GM12878 (cell line): ENCODE data around the gene PIEZO2. TPM values are rescaled to one million over a fixed set of nuclear protein-coding genes. Genes with fewer than 3 reads are reported as not detected.

Source experiments
- ATAC-seq: fragments of 200-7000 bp; cut with Tn5 transposase; 3 replicates; pipeline ENCODE4 v1.9.1; 2020; ENCODE audit warnings: mild to moderate bottlenecking, moderate library complexity
- BruUV-seq: library from RNA; stranded (reverse); fragments of 400-500 nt; replicated peaks from 2 replicates; lab custom pipeline; 2021; lab: Mats Ljungman, UMichigan
- CTCF ChIA-PET: fragments of 300-600 bp; sonication (Branson Sonifier 250); formaldehyde crosslinking; extraction: SDS; loops from one replicate; lab custom pipeline; 2021; ENCODE audit warnings: inconsistent platforms; lab: Yijun Ruan, JAX
- POLR2A ChIA-PET: fragments of 350-600 bp; formaldehyde crosslinking; extraction: SDS; loops from one replicate; lab custom pipeline; 2021; ENCODE audit warnings: inconsistent platforms; lab: Charles Lee
- RAD21 ChIA-PET: fragments of 300-600 bp; sonication (Branson Sonifier 250); formaldehyde crosslinking; loops from one replicate; lab custom pipeline; 2023; ENCODE audit warnings: antibody characterized with exemption; ENCODE audit not compliant: unreplicated experiment; lab: Charles Lee
- SMC1A ChIA-PET: fragments of 300-600 bp; sonication (Branson Sonifier 250); formaldehyde crosslinking; loops from one replicate; lab custom pipeline; 2023; ENCODE audit not compliant: unreplicated experiment, uncharacterized antibody; lab: Charles Lee
- DNase-seq: peaks from one replicate; pipeline ENCODE4 v3.0.0-alpha.2; 2011; ENCODE audit warnings: low read depth, low spot score
- FAIRE-seq: peaks from 3 replicates; lab custom pipeline; 2011; peaks lifted over from hg19 to GRCh38; lab: Jason Lieb, UNC
- H2AFZ ChIP-seq: 2 replicates; pipeline ENCODE4 v1.6.0; 2011; ENCODE audit warnings: low read depth, low read length, control low read depth; ENCODE audit not compliant: control insufficient read depth
- H3K27ac ChIP-seq: 2 replicates; pipeline ENCODE4 v1.5.1; 2011; ENCODE audit warnings: control low read depth; ENCODE audit not compliant: control insufficient read depth, insufficient read depth
- H3K27me3 ChIP-seq, 2 experiments: replicated peaks in 1 of 2; 2 replicates each; pipeline versions ENCODE4 v1.6.0 to v1.6.1; 2011; ENCODE audit warnings: low read length in 1 of 2; ENCODE audit not compliant: control insufficient read depth in 2 of 2, insufficient read depth in 2 of 2
- H3K36me3 ChIP-seq, 2 experiments: 2 replicates each; pipeline ENCODE4 v1.5.1; 2011; ENCODE audit warnings: low read length in 1 of 2; ENCODE audit not compliant: control insufficient read depth in 2 of 2, insufficient read depth in 2 of 2
- H3K4me1 ChIP-seq: 2 replicates; pipeline ENCODE4 v1.6.1; 2011; ENCODE audit warnings: mild to moderate bottlenecking, low read length, moderate library complexity, mixed read lengths; ENCODE audit not compliant: control insufficient read depth, insufficient read depth
- H3K4me2 ChIP-seq: 2 replicates; pipeline ENCODE4 v1.6.0; 2011; ENCODE audit warnings: control low read depth; ENCODE audit not compliant: control insufficient read depth, insufficient read depth
- H3K4me3 ChIP-seq: fragments of 200-600 bp; sonication (generic); 2 replicates; pipeline ENCODE4 v1.5.1; 2016
- H3K79me2 ChIP-seq: 2 replicates; pipeline ENCODE4 v1.6.0; 2011; ENCODE audit warnings: low read length; ENCODE audit not compliant: control insufficient read depth, insufficient read depth
- H3K9ac ChIP-seq: 2 replicates; pipeline ENCODE4 v1.8.0; 2011; ENCODE audit warnings: low read length, control low read depth, mixed read lengths; ENCODE audit not compliant: control insufficient read depth, insufficient read depth
- H3K9me3 ChIP-seq: replicated peaks from 3 replicates; pipeline ENCODE4 v1.5.1; 2011; ENCODE audit warnings: mild to moderate bottlenecking, low read length; ENCODE audit not compliant: control insufficient read depth, insufficient read depth
- H4K20me1 ChIP-seq: 2 replicates; pipeline ENCODE4 v1.6.0; 2011; ENCODE audit not compliant: control insufficient read depth, insufficient read depth
- CBFB ChIP-seq: IDR thresholded peaks from 2 replicates; pipeline ENCODE4 v1.6.1; 2016; ENCODE audit warnings: antibody characterized with exemption, low read depth
- CEBPB ChIP-seq, 2 experiments: fragments of 150-350 bp in 1 of 2; IDR thresholded peaks; 2 replicates each; pipeline ENCODE4 v1.6.1; 2012 to 2014; ENCODE audit warnings: low read depth in 2 of 2, low read length in 2 of 2, borderline replicate concordance in 1 of 2, inconsistent platforms in 1 of 2
- JUNB ChIP-seq: IDR thresholded peaks from 2 replicates; pipeline ENCODE4 v1.6.1; 2016; ENCODE audit warnings: antibody characterized with exemption, mild to moderate bottlenecking
- MYB ChIP-seq: fragments of 150-350 bp; IDR thresholded peaks from 2 replicates; pipeline ENCODE4 v1.6.1; 2014; ENCODE audit warnings: mild to moderate bottlenecking, low read depth, low read length, borderline replicate concordance
- NKRF ChIP-seq: fragments of 450-650 bp; conservative IDR thresholded peaks from 2 replicates; pipeline ENCODE4 v1.6.1; 2017; ENCODE audit warnings: mild to moderate bottlenecking, moderate library complexity
- NR2C1 ChIP-seq: fragments of 450-650 bp; IDR thresholded peaks from 2 replicates; pipeline ENCODE4 v1.6.1; 2017; ENCODE audit warnings: antibody characterized with exemption, mild to moderate bottlenecking, moderate library complexity
- NRF1 ChIP-seq: conservative IDR thresholded peaks from 2 replicates; pipeline ENCODE4 v1.6.1; 2011; ENCODE audit warnings: mild to moderate bottlenecking, low read depth, low read length, improper control_type of control experiment
- PAX5 ChIP-seq: IDR thresholded peaks from 2 replicates; pipeline ENCODE4 v1.6.1; 2011; ENCODE audit warnings: low read depth, low read length, borderline replicate concordance
- POLR2A ChIP-seq: IDR thresholded peaks from 2 replicates; pipeline ENCODE4 v1.6.1; 2011; ENCODE audit warnings: low read depth, mild to moderate bottlenecking, low read length
- RBBP5 ChIP-seq: fragments of 200-600 bp; sonication (generic); conservative IDR thresholded peaks from 2 replicates; pipeline ENCODE4 v1.6.1; 2016
- RUNX3 ChIP-seq: IDR thresholded peaks from 2 replicates; pipeline ENCODE4 v1.6.1; 2012; ENCODE audit warnings: low read length, inconsistent platforms
- SMAD5 ChIP-seq: IDR thresholded peaks from 2 replicates; pipeline ENCODE4 v1.6.1; 2016; ENCODE audit warnings: antibody characterized with exemption, low read depth
- SPI1 ChIP-seq: IDR thresholded peaks from 2 replicates; pipeline ENCODE4 v1.6.1; 2011; ENCODE audit warnings: low read depth, mild to moderate bottlenecking, low read length, moderate library complexity, borderline replicate concordance; ENCODE audit not compliant: insufficient read depth
- ZNF217 ChIP-seq: fragments of 450-650 bp; IDR thresholded peaks from 2 replicates; pipeline ENCODE4 v1.6.1; 2017; ENCODE audit warnings: antibody characterized with exemption, mild to moderate bottlenecking
- WGBS: methylation state at CpG from one replicate; pipeline ENCODE4 v1.1.6; 2016; ENCODE audit warnings: low lambda C conversion rate; ENCODE audit not compliant: insufficient replicate concordance, insufficient coverage; ENCODE audit errors: missing lambda C conversion rate; 5-methylcytosine and 5-hydroxymethylcytosine counted together
- in situ Hi-C: fragments of 300-500 bp; cut with MboI; formaldehyde crosslinking; loops from 9 replicates; pipeline ENCODE4 v1.14.3; 2018; ENCODE audit warnings: mixed read lengths
- intact Hi-C: fragments of 100-400 bp; cut with micrococcal nuclease; formaldehyde crosslinking; loops from one replicate; pipeline ENCODE4 v1.14.2; 2022; ENCODE audit not compliant: unreplicated experiment
- polyA plus RNA-seq, 11 experiments: library from polyadenylated mRNA; depleted of rRNA in 4 of 11; unstranded in 6 of 11; stranded (reverse) in 5 of 11; fragments of >200 nt; fragmentation: Nextera tagmentation in 4 of 11; fragmentation: Illumina TruSeq in 1 of 11; extraction: Ambion mirVana in 4 of 11; extraction: Trizol in 1 of 11; gene quantifications; 1 replicate in 1 of 11; 2 replicates in 10 of 11; pipeline versions ENCODE4 v1.2.1 to v1.2.3, GENCODE V29; 2011 to 2016; ENCODE audit warnings: inconsistent platforms in 2 of 11, missing spikeins in 2 of 11, low read depth in 1 of 11
- total RNA-seq, 4 experiments: library from RNA; depleted of rRNA in 3 of 4; stranded (reverse); fragments of >200 nt in 3 of 4; fragmentation: Illumina TruSeq in 1 of 4; extraction: Trizol in 1 of 4; gene quantifications; 2 replicates each; pipeline versions ENCODE4 v1.2.1 to v1.2.3, GENCODE V29; 2013 to 2021
- TF ChIP-seq, protein P1 (sequence below): fragments of 450-650 bp; IDR thresholded peaks from 2 replicates; pipeline ENCODE4 v1.6.1; 2017; ENCODE audit warnings: mild to moderate bottlenecking, moderate library complexity
- TF ChIP-seq, protein P2 (sequence below): fragments of 150-350 bp; IDR thresholded peaks from 2 replicates; pipeline ENCODE4 v1.6.1; 2016; ENCODE audit warnings: low read depth, low read length

PIEZO2 gene
- total and polyA plus RNA-seq, 10 of the 15 experiments (the other 5 are each of a cell fraction or from before 2014, with no cell fraction given), result 6.7 to 42.3 (median 27.4) TPM

DNA sequence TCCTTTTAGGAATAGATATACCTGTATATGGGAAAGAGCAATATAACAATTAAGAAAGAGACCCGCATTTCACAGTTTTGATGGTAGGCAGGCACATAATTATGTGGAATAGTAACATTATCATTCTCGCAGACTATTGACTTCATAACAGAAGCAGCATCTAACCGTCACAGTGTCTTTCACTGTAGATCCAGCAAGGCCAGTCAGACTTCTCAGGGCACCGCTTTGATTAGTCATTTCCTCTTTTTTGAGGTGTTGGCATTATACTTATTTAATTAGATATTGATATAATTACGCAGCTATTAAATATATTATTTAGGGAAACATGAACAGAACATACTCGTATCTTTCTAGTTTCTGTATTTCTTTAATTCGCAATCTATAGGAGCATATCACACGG lies 447.2 kb downstream of the PIEZO2 start (continued):
- TF ChIP-seq, protein P1, sequence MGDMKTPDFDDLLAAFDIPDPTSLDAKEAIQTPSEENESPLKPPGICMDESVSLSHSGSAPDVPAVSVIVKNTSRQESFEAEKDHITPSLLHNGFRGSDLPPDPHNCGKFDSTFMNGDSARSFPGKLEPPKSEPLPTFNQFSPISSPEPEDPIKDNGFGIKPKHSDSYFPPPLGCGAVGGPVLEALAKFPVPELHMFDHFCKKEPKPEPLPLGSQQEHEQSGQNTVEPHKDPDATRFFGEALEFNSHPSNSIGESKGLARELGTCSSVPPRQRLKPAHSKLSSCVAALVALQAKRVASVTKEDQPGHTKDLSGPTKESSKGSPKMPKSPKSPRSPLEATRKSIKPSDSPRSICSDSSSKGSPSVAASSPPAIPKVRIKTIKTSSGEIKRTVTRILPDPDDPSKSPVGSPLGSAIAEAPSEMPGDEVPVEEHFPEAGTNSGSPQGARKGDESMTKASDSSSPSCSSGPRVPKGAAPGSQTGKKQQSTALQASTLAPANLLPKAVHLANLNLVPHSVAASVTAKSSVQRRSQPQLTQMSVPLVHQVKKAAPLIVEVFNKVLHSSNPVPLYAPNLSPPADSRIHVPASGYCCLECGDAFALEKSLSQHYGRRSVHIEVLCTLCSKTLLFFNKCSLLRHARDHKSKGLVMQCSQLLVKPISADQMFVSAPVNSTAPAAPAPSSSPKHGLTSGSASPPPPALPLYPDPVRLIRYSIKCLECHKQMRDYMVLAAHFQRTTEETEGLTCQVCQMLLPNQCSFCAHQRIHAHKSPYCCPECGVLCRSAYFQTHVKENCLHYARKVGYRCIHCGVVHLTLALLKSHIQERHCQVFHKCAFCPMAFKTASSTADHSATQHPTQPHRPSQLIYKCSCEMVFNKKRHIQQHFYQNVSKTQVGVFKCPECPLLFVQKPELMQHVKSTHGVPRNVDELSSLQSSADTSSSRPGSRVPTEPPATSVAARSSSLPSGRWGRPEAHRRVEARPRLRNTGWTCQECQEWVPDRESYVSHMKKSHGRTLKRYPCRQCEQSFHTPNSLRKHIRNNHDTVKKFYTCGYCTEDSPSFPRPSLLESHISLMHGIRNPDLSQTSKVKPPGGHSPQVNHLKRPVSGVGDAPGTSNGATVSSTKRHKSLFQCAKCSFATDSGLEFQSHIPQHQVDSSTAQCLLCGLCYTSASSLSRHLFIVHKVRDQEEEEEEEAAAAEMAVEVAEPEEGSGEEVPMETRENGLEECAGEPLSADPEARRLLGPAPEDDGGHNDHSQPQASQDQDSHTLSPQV, result no peak
- TF ChIP-seq CBFB (no peak), NR2C1 (no peak), SPI1 (no peak), NKRF (no peak)

DNA sequence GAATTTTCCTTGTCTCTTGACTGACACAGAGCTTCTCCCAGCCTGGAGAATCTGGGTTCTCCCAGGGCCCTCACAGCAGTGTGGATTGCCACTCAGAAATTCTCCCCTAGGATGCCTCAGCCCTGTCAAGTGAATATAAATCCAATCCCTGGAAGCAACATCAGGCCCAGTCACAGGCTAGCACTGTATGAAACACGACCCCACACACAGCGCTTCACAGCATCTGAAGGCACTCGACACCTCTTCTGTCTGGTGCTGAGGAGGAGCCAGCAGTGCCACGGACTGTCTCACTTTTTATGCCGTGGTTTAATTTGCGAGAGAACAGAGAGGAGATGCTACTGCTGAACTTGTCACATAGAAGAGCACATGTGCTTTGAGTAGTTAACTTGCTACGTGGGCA lies 459.0 kb downstream of the PIEZO2 start:
- Histone ChIP-seq H2AFZ (no peak overlapping the region), H3K9me3 (no peaks in the 10 kb centered on the region; the same call in 2 of the 3 replicates), H4K20me1 (no peaks in the 10 kb centered on the region), H3K27ac (no peak overlapping the region), H3K27me3 (no peaks in the 10 kb centered on the region), H3K4me1 (no peaks in the 10 kb centered on the region; the same call in 1 of the 2 replicates), H3K36me3 (peaks cover 0 to 5% of the 10 kb centered on the region in 2 experiments; a peak in 3 of 4 replicates), H3K79me2 (no peaks in the 10 kb centered on the region), H3K9ac (no peak overlapping the region), H3K4me3 (no peak overlapping the region), H3K4me2 (no peak overlapping the region)
- FAIRE-seq, result peak; percentile 38
- ATAC-seq, result no peak
- DNase-seq, result no peak
- ChIA-PET SMC1A (no interaction called here), RAD21 (interaction anchor here (0.6 kb wide), 1 partner anchor 719 kb away, joined by 3 read pairs; no protein-coding TSS in a partner anchor), POLR2A (no interaction called here), CTCF (no interaction called here)
- intact Hi-C loops (no loop called here), in situ Hi-C loops (no loop called here)
- no TSS peak for BruUV-seq
- 45% methylated on average over 7 of the region's 7 CpGs for WGBS
- TF ChIP-seq CEBPB (IDR thresholded peaks at IDR 0.05; ENCODE audit: borderline replicate concordance in 1 of 2, low read depth in 2 of 2, low read length in 2 of 2) (no peak), MYB (no peak), RBBP5 (no peak), NRF1 (no peak), SMAD5 (no peak), ZNF217 (no peak), POLR2A (no peak), PAX5 (no peak), JUNB (no peak), RUNX3 (no peak)
- TF ChIP-seq, protein P2, sequence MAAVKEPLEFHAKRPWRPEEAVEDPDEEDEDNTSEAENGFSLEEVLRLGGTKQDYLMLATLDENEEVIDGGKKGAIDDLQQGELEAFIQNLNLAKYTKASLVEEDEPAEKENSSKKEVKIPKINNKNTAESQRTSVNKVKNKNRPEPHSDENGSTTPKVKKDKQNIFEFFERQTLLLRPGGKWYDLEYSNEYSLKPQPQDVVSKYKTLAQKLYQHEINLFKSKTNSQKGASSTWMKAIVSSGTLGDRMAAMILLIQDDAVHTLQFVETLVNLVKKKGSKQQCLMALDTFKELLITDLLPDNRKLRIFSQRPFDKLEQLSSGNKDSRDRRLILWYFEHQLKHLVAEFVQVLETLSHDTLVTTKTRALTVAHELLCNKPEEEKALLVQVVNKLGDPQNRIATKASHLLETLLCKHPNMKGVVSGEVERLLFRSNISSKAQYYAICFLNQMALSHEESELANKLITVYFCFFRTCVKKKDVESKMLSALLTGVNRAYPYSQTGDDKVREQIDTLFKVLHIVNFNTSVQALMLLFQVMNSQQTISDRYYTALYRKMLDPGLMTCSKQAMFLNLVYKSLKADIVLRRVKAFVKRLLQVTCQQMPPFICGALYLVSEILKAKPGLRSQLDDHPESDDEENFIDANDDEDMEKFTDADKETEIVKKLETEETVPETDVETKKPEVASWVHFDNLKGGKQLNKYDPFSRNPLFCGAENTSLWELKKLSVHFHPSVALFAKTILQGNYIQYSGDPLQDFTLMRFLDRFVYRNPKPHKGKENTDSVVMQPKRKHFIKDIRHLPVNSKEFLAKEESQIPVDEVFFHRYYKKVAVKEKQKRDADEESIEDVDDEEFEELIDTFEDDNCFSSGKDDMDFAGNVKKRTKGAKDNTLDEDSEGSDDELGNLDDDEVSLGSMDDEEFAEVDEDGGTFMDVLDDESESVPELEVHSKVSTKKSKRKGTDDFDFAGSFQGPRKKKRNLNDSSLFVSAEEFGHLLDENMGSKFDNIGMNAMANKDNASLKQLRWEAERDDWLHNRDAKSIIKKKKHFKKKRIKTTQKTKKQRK, result no peak
